ENCODE results near the gene PLCL1. TPM values are rescaled to one million over a fixed set of nuclear protein-coding genes. Genes with fewer than 3 reads are reported as not detected.

PLCL1 gene
- total RNA-seq, 6 donors from 2014 or later: 5.3 to 17.0 (median 8.1) TPM

DNA sequence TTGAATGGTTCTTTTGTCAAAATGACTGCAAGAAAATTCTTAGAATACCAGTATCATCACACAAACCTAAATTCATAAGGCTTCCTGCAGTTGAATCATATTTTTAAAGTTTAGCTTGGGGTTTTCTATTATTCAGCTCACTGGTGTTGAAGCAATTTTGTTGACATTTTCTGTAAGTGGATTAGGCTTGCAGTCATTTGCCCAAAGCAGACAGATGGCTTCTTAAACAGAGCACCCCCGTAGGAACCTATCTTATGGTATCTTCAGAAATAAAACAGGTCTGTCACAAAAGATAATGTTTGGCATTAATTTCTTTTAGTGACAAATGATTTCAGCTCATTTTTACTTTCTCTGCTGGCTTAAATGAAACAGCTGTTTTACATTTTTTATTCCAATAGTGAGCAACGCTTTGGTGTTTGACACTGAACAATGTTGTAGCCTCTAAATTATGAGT is 331.1 kb downstream of the PLCL1 start:
- ATAC-seq (ENCODE audit: low FRiP score in 2 of 2) (no peak), DNase-seq (no peak)
- peaks cover 0 to 4% (median 0%) of the 10 kb centered on the region in 4 donors for H3K4me1 ChIP-seq
- H3K9me3 ChIP-seq: no peaks in the 10 kb centered on the region
- TF ChIP-seq POLR2A (IDR thresholded peaks at IDR 0.05): no peak
- TF ChIP-seq, protein P1, sequence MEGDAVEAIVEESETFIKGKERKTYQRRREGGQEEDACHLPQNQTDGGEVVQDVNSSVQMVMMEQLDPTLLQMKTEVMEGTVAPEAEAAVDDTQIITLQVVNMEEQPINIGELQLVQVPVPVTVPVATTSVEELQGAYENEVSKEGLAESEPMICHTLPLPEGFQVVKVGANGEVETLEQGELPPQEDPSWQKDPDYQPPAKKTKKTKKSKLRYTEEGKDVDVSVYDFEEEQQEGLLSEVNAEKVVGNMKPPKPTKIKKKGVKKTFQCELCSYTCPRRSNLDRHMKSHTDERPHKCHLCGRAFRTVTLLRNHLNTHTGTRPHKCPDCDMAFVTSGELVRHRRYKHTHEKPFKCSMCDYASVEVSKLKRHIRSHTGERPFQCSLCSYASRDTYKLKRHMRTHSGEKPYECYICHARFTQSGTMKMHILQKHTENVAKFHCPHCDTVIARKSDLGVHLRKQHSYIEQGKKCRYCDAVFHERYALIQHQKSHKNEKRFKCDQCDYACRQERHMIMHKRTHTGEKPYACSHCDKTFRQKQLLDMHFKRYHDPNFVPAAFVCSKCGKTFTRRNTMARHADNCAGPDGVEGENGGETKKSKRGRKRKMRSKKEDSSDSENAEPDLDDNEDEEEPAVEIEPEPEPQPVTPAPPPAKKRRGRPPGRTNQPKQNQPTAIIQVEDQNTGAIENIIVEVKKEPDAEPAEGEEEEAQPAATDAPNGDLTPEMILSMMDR (IDR thresholded peaks at IDR 0.05): no peak
- TF ChIP-seq EP300 (IDR thresholded peaks at IDR 0.05): no peak
- no peak for TF ChIP-seq POLR2AphosphoS5 (IDR thresholded peaks at IDR 0.05)
- WGBS, 2 donors: 61 to 69% methylated on average over 2 of the region's 2 CpGs
- no peaks in the 10 kb centered on the region for H3K36me3 ChIP-seq
- H3K4me3 ChIP-seq: no peak overlapping the region
- no peaks in the 10 kb centered on the region for H3K27me3 ChIP-seq
- H3K27ac ChIP-seq: no peak overlapping the region

DNA sequence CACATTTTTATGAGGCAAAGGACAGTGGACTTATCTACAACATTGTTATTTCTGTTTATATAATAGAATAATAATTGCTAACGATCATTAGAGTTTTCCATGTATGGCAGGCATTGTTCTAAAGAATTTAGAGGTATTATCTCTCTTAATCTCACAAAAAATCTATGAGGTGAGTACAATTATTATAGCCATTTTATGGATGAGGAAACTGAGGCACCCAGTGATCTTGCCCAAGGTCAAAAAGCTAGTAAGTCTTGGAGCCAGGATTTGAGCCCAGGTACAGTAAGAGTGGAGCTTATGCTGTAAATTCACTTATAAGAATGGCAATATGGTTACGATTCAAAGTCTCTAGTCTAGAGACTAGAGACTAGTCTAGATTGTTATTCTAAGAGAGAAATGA is 331.7 kb downstream of the PLCL1 start:
- 76 to 77% methylated on average over 2 of the region's 2 CpGs for whole genome bisulfite sequencing, 2 donors
- TF ChIP-seq EP300 (IDR thresholded peaks at IDR 0.05): no peak
- TF ChIP-seq POLR2A (IDR thresholded peaks at IDR 0.05): no peak
- ATAC-seq (ENCODE audit: low FRiP score in 2 of 2): no peak

DNA sequence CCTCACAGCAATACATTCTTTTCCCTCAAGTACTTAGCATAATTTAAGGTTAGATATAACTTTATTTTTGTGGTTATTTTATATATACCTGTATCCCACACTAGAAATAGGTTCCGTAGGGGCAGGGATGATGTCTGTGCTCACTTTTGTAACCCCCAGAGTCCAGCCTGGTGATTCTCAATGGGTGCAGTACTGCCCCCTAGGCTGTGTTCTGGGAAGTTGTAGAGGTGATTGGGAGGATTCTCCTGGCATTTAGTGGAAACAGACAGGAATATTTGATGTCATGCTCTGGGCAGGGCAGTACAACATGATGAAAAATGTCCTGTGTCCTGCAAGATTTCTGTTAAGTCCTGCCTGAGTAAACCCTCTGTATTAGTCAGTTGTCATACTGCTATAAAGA is 333.3 kb downstream of the PLCL1 start:
- TF ChIP-seq EP300 (IDR thresholded peaks at IDR 0.05) (no peak), POLR2AphosphoS5 (IDR thresholded peaks at IDR 0.05) (no peak), POLR2A (IDR thresholded peaks at IDR 0.05) (no peak)
- TF ChIP-seq, protein P1 (IDR thresholded peaks at IDR 0.05): no peak
- ATAC-seq (ENCODE audit: low FRiP score in 2 of 2) (no peak), DNase-seq (no peak)
- Histone ChIP-seq H3K36me3 (no peaks in the 10 kb centered on the region), H3K9me3 (no peaks in the 10 kb centered on the region), H3K27me3 (no peaks in the 10 kb centered on the region), H3K4me3 (no peak overlapping the region), H3K4me1 (peaks cover 0 to 4% (median 0%) of the 10 kb centered on the region in 4 donors), H3K27ac (no peak overlapping the region)
- WGBS, 2 donors: 84 to 96% methylated on average over 1 of the region's 1 CpG

More for the DNA sequence above, 331.7 kb downstream of the PLCL1 start:
- no peak overlapping the region for H3K27ac ChIP-seq
- DNase-seq: no peak
- peaks cover 0 to 4% (median 0%) of the 10 kb centered on the region in 4 donors for H3K4me1 ChIP-seq
- H3K27me3 ChIP-seq: no peaks in the 10 kb centered on the region
- H3K4me3 ChIP-seq: no peak overlapping the region
- H3K9me3 ChIP-seq: no peaks in the 10 kb centered on the region
- no peaks in the 10 kb centered on the region for H3K36me3 ChIP-seq

DNA sequence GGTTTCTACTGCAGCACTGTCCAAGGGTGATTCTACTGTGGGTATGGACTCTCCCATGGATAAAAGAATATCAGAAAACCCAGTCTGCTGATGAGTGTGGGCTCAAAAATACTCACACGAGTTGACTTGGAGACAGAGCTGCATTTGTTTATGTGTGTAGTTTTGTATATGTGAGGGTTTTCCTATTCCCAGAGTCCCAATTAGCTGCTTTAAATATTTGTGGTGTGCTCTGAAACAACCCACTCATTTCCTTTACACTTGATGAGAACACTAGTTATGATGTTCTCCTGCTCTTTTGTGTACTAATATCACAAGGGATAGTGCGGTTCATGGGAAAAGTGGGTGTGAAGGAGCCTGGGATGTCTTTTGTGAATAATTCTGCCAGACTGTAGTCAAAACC is 337.3 kb downstream of the PLCL1 start:
- Histone ChIP-seq H3K9me3 (no peaks in the 10 kb centered on the region), H3K4me3 (no peak overlapping the region), H3K27me3 (no peaks in the 10 kb centered on the region), H3K27ac (no peak overlapping the region), H3K4me1 (no peaks in the 10 kb centered on the region), H3K36me3 (no peaks in the 10 kb centered on the region)
- ATAC-seq (ENCODE audit: low FRiP score in 2 of 2) (no peak), DNase-seq (no peak)
- TF ChIP-seq, protein P1 (IDR thresholded peaks at IDR 0.05): no peak
- TF ChIP-seq POLR2A (IDR thresholded peaks at IDR 0.05) (no peak), POLR2AphosphoS5 (IDR thresholded peaks at IDR 0.05) (no peak), EP300 (IDR thresholded peaks at IDR 0.05) (no peak)
- 64 to 73% methylated on average over 2 of the region's 2 CpGs for WGBS, 2 donors

DNA sequence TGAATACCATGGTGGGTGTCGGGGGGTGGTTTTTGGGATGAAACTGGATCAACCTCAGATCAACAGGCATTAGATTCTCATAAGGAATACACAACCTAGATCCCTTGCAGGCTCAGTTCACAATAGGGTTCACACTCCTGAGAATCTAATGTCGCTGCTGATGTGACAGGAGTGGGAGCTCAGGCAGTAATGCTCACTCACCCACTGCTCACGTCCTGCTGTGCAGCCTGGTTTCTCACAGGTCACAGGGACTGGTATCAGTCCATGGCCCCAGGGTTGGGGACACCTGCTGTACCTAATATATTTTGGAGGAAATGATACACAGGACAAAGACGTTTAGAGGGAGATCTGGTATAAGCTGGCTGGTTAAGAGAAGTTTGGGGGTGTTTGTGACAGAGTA is 338.8 kb downstream of the PLCL1 start:
- H3K4me3 ChIP-seq: no peak overlapping the region
- H3K36me3 ChIP-seq: no peaks in the 10 kb centered on the region
- DNase-seq (no peak), ATAC-seq (ENCODE audit: low FRiP score in 2 of 2) (no peak)
- TF ChIP-seq POLR2A (IDR thresholded peaks at IDR 0.05): no peak
- no peaks in the 10 kb centered on the region for H3K27me3 ChIP-seq
- H3K9me3 ChIP-seq: no peaks in the 10 kb centered on the region
- 73 to 74% methylated on average over 4 of the region's 4 CpGs for WGBS, 2 donors
- H3K27ac ChIP-seq: no peak overlapping the region
- H3K4me1 ChIP-seq: no peaks in the 10 kb centered on the region

DNA sequence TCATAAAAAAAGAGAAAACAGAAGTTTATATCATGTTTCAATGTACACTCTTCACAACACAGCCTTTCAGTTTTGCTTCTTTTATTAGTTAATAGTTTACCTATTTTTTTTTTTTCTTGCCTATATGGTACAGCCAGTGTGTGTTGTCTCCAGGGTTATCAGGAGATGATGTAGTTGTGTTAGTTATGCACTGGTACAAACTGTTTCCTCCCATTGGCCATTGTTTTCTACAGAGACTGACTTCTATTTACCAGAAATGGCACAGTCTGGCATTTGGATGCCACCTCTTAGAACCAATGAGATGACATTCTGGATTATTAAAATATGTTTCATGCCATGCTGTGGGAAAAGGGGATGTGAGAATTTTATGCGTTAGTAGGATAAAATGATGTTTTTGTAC is 339.4 kb downstream of the PLCL1 start:
- ATAC-seq (ENCODE audit: low FRiP score in 2 of 2) (no peak), DNase-seq (no peak)
- no peaks in the 10 kb centered on the region for H3K4me1 ChIP-seq
- WGBS, 2 donors: 91 to 100% methylated on average over 1 of the region's 1 CpG
- no peak for TF ChIP-seq POLR2A (IDR thresholded peaks at IDR 0.05)
- TF ChIP-seq, protein P1 (IDR thresholded peaks at IDR 0.05): no peak
- no peak for TF ChIP-seq EP300 (IDR thresholded peaks at IDR 0.05)
- TF ChIP-seq POLR2AphosphoS5 (IDR thresholded peaks at IDR 0.05): no peak
- no peaks in the 10 kb centered on the region for H3K36me3 ChIP-seq
- no peak overlapping the region for H3K4me3 ChIP-seq
- H3K27ac ChIP-seq: no peak overlapping the region
- H3K9me3 ChIP-seq: no peaks in the 10 kb centered on the region
- no peaks in the 10 kb centered on the region for H3K27me3 ChIP-seq
